PFSK-1 (cell line): Measurements from ENCODE around the gene SIX4.

Experiments used
- POLR2AphosphoS5 ChIP-seq: IDR thresholded peaks from 2 replicates; pipeline ENCODE4 v1.6.1; 2012; ENCODE audit warnings: low read depth, mild to moderate bottlenecking, control low read depth, low read length, moderate library complexity
- REST ChIP-seq, 2 experiments: IDR thresholded peaks; 2 replicates each; pipeline versions ENCODE4 v1.6.1 to v1.8.0; 2011 to 2012; ENCODE audit warnings: low read depth in 2 of 2, low read length in 2 of 2, control low read depth in 1 of 2, inconsistent platforms in 1 of 2, mild to moderate bottlenecking in 1 of 2, moderate library complexity in 1 of 2; ENCODE audit not compliant: insufficient read depth in 1 of 2

GRCh38 chr14:60756847-60757246, 32.7 kb upstream of the SIX4 start:
- no peak for TF ChIP-seq REST (IDR thresholded peaks at IDR 0.05; ENCODE audit: insufficient read depth in 1 of 2, low read depth in 2 of 2, low read length in 2 of 2)
- no peak for TF ChIP-seq POLR2AphosphoS5
